ELF-1 (cell line): ENCODE measurements around the gene EPB41L5.
A peak's percentile ranks its signal among the peaks of the same experiment; 100 is the strongest.
"Not testable (repeated sequence)": the region's sequence is repeated elsewhere in the genome, so short reads cannot be mapped to it uniquely, and the experiment has no call there.

Experiments
- DNase-seq: peaks from one replicate; pipeline ENCODE4 v3.0.0-alpha.2; 2016; ENCODE audit warnings: low read depth, low spot score

Gene EPB41L5

GRCh38 chr2:120012771-120013596 is at the start of gene EPB41L5:
TSS of gene EPB41L5 (plus strand) at chr2:120013077. CDS start at chr2:120019085, 6,008 bp downstream.
- DNase-seq: peak; percentile 97

DNA sequence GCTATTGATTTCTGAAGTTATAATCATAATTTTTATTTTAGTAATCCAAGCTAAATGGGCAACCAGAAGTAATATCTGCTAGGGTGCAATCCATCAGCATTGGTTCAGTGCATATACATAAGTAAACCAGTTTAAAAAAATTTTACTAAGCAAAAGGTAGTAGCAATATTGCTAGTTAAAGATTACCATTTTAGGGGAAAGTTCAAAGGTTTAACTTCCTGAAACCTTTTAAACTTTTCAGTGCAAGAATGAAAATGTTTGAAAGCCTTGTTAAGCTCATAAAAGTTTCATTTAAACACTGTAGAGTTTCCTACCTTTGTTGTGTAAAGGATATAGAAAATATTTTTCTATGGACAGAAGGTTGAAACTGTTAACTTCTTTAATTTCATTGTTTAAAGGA is 31.0 kb upstream of the EPB41L5 start:
- DNase-seq: no peak

- DNase-seq: no peak
These were observed 30.4 kb upstream of the EPB41L5 start for GRCh38 chr2:119982506-119982905.

DNA sequence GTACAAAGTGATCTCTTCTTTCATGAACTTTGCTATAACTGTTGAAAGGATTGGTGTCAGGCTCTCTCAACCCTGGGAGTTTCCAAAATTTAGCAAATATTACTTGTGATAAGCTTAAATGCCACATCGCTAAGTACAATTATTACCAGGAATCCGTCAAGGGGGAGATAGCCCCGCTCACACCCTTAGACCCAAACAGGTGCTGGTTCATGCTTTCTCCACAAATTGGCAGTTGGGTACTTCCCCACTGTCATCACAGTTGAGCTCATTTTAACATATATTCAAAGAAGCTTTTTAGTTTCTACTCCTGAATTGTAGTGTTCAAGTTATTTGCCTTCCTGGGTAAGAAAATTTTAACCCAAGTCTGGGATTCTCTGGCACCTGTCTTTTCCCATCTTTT is 29.8 kb upstream of the EPB41L5 start:
- DNase-seq: no peak

DNA sequence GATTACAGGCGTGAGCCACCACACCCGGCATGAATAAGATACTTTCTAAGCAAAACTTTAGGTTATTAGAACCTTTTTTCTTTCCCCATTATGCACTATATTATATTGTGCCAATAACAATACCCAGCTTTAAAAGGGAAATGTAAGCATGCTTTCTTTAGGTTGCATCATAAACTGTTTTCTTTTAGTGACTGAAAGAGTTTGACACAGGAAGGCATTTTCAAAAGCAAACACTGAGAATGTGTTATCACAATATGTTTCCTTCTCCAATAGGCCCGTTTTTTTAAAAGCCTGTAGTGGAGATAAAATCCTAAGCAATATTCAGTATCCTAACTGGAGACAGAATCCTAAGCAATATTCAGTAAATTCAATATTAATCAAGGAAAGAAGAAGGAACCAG is 16.7 kb upstream of the EPB41L5 start:
- no peak for DNase-seq

- DNase-seq: not testable (repeated sequence)
These were observed 15.7 kb upstream of the EPB41L5 start for GRCh38 chr2:119996896-119997891.

DNA sequence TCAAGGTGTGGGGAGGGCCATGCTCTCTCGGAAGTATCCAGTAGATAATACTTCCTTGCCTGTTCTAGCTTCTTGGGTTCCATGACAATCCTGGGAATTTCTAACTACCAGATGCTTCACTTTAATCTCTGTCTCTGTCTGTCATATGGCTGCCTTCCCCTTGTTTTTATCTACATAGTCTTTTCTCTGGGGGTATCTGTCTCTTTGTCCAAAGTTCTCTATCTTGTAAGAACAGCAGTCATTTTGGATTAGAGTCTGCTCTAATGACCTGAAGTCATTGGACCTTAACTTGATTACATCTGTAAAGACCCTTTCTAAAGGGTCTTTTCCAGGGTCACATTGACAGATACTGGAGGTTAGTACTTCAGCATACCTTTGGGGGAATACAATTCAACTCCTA is 11.4 kb upstream of the EPB41L5 start:
- DNase-seq: no peak

- no peak for DNase-seq
These were observed 8.6 kb upstream of the EPB41L5 start for GRCh38 chr2:120004254-120004653.

DNA sequence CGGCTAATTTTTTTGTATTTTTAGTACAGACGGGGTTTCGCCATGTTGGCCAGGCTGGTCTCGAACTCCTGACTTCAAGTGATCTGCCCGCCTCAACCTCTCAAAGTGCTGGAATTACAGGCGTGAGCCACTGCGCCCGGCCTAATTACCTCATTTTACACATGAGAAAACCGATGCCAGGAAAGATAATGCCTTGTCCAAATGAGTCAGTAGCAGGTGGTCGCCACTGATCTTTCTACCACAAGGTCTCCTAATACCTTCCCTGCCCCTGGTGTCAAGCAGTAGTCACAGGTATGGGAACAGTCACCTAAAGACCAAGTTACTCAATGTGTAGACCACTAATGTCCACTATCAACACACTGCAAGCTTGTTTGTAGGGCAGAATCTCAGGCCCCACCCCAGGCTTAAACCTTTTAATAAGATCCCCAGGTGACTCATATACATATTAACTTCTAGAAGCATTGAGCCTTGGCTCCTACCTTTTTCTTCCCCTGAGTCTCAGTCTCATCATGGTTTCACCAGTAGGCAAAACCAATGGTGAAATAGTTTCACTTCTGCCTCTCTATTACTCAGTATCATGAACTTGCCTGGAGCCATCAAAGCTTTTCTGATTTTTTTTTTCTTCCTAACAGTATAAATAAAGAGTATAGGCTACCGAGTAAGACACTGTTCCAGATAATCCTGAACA is 6.9 kb upstream of the EPB41L5 start:
- DNase-seq: no peak

DNA sequence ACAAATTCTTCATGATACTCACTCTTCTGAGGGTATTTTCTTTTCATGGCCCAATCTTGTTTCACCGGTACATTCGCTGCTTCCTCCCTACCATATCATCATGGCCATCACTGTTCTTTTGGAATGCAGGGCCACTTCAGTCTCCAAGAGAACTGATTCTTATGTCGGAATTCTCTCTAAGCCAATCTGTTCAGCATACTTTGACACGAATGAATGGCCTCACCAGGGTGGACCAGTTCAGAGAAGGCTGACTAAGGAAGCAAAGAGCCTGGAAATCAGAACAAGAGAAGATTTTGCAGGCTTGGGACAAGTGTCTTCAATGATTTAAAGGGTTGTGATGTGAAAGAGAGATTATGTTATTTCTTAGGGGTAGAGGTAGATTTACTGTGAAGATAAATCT is 5.0 kb upstream of the EPB41L5 start:
- DNase-seq: no peak

DNA sequence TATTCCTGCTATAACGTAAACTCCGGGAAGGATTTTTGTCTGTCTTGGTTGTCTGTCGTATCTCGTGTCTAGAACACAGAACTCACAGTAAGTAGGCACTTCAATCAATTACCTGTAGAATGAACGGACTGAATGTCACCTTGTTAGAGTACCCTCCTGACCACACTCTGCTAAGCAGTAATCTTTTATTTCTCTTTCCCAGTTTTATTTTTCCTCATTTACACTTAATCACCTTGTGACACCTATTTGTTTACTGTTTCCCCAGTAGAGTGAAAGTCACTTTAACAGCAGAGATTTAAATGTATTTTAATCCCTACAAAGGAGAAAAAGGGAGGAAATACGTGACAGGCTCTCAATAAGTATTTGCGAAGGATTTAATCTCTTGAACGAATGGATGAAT is 514 bp upstream of the EPB41L5 start:
- DNase-seq: no peak

DNA sequence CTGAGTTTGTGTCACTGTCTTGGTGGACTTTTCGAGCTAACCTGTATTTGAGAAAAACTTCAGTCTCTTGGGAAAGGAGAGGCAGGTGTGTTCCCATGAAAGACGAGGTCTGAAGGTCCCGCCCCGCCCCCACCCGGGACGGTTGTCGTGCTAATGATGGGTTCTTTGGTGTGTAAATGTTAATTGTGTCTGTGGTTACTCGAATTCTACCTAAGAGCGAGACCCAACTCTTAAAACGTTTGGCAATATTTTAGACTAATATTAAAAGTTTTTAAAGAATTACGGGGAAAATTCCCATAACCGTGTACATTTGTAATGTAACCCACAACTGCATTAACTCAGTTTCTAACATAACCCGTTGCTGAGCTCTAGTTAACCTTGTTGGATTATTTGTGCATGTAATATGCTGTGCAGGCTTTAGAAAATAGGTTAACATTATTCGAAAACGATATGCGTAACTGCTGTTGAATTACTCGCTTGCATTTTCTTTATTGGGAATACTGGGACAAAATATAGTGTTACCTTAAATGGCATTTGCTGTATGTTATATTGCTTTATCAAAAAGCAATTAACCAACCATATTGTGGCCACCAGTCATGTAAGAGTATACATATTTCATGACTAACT is 833 bp downstream of the EPB41L5 start:
- DNase-seq: peak; percentile 79

- no peak for DNase-seq
These were observed 1.5 kb downstream of the EPB41L5 start for GRCh38 chr2:120014226-120014980.

- DNase-seq: no peak
These were observed 3.9 kb downstream of the EPB41L5 start for GRCh38 chr2:120016800-120017199.

DNA sequence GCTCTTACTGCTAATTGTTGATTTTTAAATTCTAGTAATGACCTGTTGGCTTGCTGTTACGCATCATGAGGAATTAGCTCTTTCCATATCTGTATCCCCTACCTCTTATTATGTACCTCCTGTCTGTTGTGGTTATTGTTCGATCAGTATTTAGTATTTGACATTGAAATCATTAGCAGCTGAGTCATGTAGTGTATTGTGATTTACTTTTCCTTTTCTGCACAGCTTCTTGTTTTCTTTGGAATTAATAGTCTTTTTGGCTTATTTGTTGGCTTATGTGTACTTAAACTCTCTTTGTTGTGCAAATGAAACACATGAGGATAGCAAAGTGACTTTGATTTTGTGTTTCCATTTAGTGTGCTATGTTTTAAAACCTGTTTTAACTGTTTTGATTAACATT is 4.3 kb downstream of the EPB41L5 start:
- DNase-seq: no peak

DNA sequence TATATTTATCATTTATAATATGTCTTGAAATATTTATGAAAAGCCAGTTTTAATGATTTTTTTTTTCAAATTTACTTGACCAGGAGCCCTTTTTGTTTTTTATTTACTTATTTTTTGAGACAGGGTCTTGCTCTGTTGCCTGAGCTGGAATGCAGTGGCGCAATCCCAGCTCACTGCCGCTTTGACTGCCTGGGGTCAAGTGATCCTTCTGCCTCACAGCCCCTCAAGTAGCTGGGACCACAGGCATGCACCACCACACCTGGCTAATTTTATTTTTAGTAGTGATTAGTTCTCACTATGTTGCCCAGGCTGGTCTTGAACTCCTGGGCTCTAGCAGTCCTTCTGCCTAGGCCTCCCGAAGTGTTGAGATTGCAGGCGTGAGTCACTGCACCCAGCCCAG is 5.7 kb downstream of the EPB41L5 start:
- DNase-seq: peak; percentile 79

DNA sequence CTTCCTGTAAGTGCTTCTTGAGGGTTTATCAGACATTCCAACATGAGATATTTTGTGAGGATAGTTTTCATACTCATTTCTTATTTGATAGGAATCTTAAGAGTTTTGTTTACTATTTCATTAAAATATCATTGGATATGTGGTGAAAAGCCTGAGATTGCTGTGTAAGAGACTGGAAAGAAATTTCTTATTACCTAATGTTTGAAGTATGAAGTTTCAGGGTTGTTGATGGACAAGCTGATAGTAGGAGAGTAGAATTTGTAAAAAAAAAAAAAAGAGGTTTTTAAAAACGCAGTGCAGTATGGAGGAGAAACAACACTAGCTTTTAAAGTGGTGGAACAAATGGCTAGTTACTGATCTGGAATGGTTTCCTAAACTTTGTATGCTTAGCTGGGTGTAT is 7.7 kb downstream of the EPB41L5 start:
- DNase-seq: no peak

DNA sequence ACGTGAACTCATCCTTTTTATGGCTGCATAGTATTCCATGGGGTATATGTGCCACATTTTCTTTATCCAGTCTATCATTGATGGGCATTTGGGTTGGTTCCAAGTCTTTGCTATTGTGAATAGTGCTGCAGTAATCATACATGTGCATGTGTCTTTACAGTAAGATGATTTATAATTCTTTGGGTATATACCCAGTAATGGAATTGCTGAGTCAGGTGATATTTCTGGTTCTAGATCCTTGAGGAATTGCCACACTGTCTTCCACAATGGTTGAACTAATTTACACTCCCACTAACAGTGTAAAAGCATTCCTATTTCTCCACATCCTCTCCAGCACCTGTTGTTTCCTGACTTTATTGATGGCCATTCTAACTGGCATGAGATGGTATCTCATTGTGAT is 9.6 kb downstream of the EPB41L5 start:
- DNase-seq: not testable (repeated sequence)

DNA sequence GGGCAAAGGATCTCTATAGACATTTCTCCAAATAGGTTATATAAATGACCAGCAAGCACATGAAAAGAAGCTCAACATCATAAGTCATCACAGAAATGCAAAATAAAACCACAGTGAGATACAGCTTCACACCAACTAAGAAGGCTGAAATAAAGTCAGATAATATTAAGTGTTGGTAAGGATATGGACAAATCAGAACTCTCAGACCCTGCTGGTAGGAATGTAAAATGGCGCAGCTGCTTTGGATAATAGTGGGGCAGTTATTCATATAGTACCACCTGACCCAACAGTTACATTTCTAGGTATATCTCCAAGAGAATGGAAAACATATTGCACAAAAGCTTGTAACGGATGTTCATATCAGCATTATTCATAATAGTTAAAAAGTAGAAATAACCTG is 14.0 kb downstream of the EPB41L5 start:
- no peak for DNase-seq

DNA sequence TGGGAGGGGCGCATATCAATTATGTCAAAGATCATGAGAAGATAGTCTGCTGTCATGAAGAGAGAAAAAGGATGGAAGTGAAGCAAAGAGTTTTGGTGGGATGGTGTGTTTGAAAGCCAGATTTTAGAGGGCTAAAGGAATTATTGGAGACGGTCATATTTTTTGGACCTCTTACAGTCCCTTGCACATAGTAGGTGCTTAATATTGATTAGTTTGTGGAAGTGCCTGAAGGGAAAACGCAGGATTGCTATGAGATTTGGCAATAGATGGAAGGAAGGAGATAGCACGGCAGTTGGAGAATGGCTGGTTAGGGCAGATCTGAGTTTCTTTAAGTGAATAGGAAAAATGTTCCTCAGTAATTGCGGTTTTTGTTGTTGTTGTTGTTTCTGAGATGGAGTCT is 15.9 kb downstream of the EPB41L5 start:
- no peak for DNase-seq
